Endothelial cell of umbilical vein (primary cell): ENCODE results near the gene UBE4B.
"Not testable (repeated sequence)": the region's sequence is repeated elsewhere in the genome, so short reads cannot be mapped to it uniquely, and the experiment has no call there.

Source experiments
- CTCF ChIP-seq, 2 donors: IDR thresholded peaks; 1 replicate in 1 of 2; 2 replicates in 1 of 2; pipeline ENCODE4 v1.5.1; 2011; ENCODE audit warnings: low read length in 2 of 2, mild to moderate bottlenecking in 2 of 2, moderate library complexity in 2 of 2, control low read depth in 1 of 2, inconsistent platforms in 1 of 2, low read depth in 1 of 2; ENCODE audit not compliant: insufficient read depth in 1 of 2; ENCODE audit errors: extremely low read depth in 1 of 2
- EZH2 ChIP-seq: IDR thresholded peaks from 2 replicates; pipeline ENCODE4 v1.6.1; 2012; ENCODE audit warnings: borderline replicate concordance, low read depth, mild to moderate bottlenecking, moderate library complexity, low read length, inconsistent platforms; ENCODE audit not compliant: severe bottlenecking
- FOS ChIP-seq: IDR thresholded peaks from 2 replicates; pipeline ENCODE4 v1.6.1; 2011; ENCODE audit warnings: mild to moderate bottlenecking, low read length, moderate library complexity, borderline replicate concordance; ENCODE audit not compliant: insufficient read depth
- JUN ChIP-seq: IDR thresholded peaks from 2 replicates; pipeline ENCODE4 v1.6.1; 2011; ENCODE audit warnings: borderline replicate concordance, low read depth; ENCODE audit not compliant: insufficient read length, insufficient read depth
- MAX ChIP-seq: IDR thresholded peaks from 2 replicates; pipeline ENCODE4 v1.6.1; 2011; ENCODE audit not compliant: insufficient read depth, insufficient read length
- MYC ChIP-seq: IDR thresholded peaks from one replicate; pipeline ENCODE4 v1.6.1; 2011; ENCODE audit warnings: mild to moderate bottlenecking, low read depth, low read length
- POLR2A ChIP-seq: IDR thresholded peaks from 2 replicates; pipeline ENCODE4 v1.6.1; 2012; ENCODE audit warnings: low read depth, mild to moderate bottlenecking, control low read depth, low read length
- POLR2AphosphoS5 ChIP-seq: IDR thresholded peaks from 2 replicates; pipeline ENCODE4 v1.6.1; 2012; ENCODE audit warnings: low read depth, mild to moderate bottlenecking, control low read depth, low read length, moderate library complexity; ENCODE audit not compliant: insufficient read depth

- not testable (repeated sequence) for TF ChIP-seq CTCF (IDR thresholded peaks at IDR 0.05; ENCODE audit: extremely low read depth in 1 of 2, insufficient read depth in 1 of 2, low read depth in 1 of 2, low read length in 2 of 2); POLR2AphosphoS5; POLR2A; EZH2; FOS; JUN; MAX; MYC
These were observed 12.1 kb upstream of the UBE4B start for GRCh38 chr1:10020678-10021077.
